Activated T-helper 1 cell treated with anti-CD3 and anti-CD28 coated beads, Interleukin-12 subunit alpha, Interleukin-12 subunit beta, Interleukin-2, Interleukin-4 antibody, amounts not matched to agents 30 ng/mL and 10 ng/mL and 1 ng/mL, durations not matched to agents 14 hours and 24 hours and 36 hours (primary cell): ENCODE data around the gene BMP8A. TPM values are rescaled to one million over a fixed set of nuclear protein-coding genes. Genes with fewer than 3 reads are reported as not detected.

ENCODE experiments used
- DNase-seq: peaks from one replicate; pipeline ENCODE4 v3.0.0; 2021; ENCODE audit warnings: low spot score
- H3K27ac Mint-ChIP-seq: one replicate; pipeline ENCODE4 v1.8.0; 2021; ENCODE audit warnings: mild to moderate bottlenecking, mixed read lengths
- H3K27me3 Mint-ChIP-seq: one replicate; pipeline ENCODE4 v1.8.0; 2022; ENCODE audit warnings: mild to moderate bottlenecking, moderate library complexity, mixed read lengths; ENCODE audit not compliant: insufficient read depth
- H3K36me3 Mint-ChIP-seq: one replicate; pipeline ENCODE4 v1.8.0; 2021; ENCODE audit warnings: low read depth, mixed read lengths
- H3K4me1 Mint-ChIP-seq: one replicate; pipeline ENCODE4 v1.8.0; 2021; ENCODE audit warnings: low read depth, mixed read lengths
- H3K4me3 Mint-ChIP-seq: one replicate; pipeline ENCODE4 v1.8.0; 2021; ENCODE audit warnings: mild to moderate bottlenecking, moderate library complexity, mixed read lengths
- H3K9me3 Mint-ChIP-seq: one replicate; pipeline ENCODE4 v1.8.0; 2021; ENCODE audit warnings: mixed read lengths
- intact Hi-C: fragments of 100-400 bp; cut with micrococcal nuclease; formaldehyde crosslinking; loops from one replicate; pipeline ENCODE4 v1.15.1; 2024
- total RNA-seq: library from RNA; stranded (reverse); gene quantifications from 2 replicates; pipeline ENCODE4 v1.2.3, GENCODE V29; 2022

The BMP8A gene
- total RNA-seq, 1 donor from 2014 or later = not detected

GRCh38 chr1:39528082-39528481 lies 36.6 kb downstream of the BMP8A start:
- Mint-ChIP-seq H3K27ac (no peak overlapping the region), H3K36me3 (peaks cover 13% of the 10 kb centered on the region), H3K9me3 (no peaks in the 10 kb centered on the region), H3K4me1 (peaks cover 8% of the 10 kb centered on the region), H3K27me3 (no peaks in the 10 kb centered on the region), H3K4me3 (no peak overlapping the region)
- DNase-seq = no peak
- intact Hi-C loops = no loop called here

- no peak overlapping the region for H3K27ac Mint-ChIP-seq
- H3K4me1 Mint-ChIP-seq = peaks cover 8% of the 10 kb centered on the region
- peaks cover 13% of the 10 kb centered on the region for H3K36me3 Mint-ChIP-seq
- no peak overlapping the region for H3K4me3 Mint-ChIP-seq
- H3K27me3 Mint-ChIP-seq = no peaks in the 10 kb centered on the region
- DNase-seq = no peak
- H3K9me3 Mint-ChIP-seq = no peaks in the 10 kb centered on the region
- intact Hi-C loops = no loop called here
Measured at GRCh38 chr1:39529901-39530535, 38.6 kb downstream of the BMP8A start.

- no peak overlapping the region for H3K27ac Mint-ChIP-seq
- H3K36me3 Mint-ChIP-seq = peaks cover 13% of the 10 kb centered on the region
Measured at GRCh38 chr1:39531526-39531925, 40.1 kb downstream of the BMP8A start.

GRCh38 chr1:39533442-39533841 lies 42.0 kb downstream of the BMP8A start:
- no peaks in the 10 kb centered on the region for H3K27me3 Mint-ChIP-seq
- no peaks in the 10 kb centered on the region for H3K9me3 Mint-ChIP-seq
- H3K36me3 Mint-ChIP-seq = peaks cover 14% of the 10 kb centered on the region
- intact Hi-C loops = no loop called here
- H3K4me1 Mint-ChIP-seq = no peaks in the 10 kb centered on the region
- DNase-seq = no peak
- no peak overlapping the region for H3K4me3 Mint-ChIP-seq
- no peak overlapping the region for H3K27ac Mint-ChIP-seq

More at GRCh38 chr1:39531526-39531925, 40.1 kb downstream of the BMP8A start:
- no peak for DNase-seq
- intact Hi-C loops = no loop called here
- Mint-ChIP-seq H3K4me3 (no peak overlapping the region), H3K27me3 (no peaks in the 10 kb centered on the region), H3K9me3 (no peaks in the 10 kb centered on the region), H3K4me1 (no peaks in the 10 kb centered on the region)

GRCh38 chr1:39538531-39539251 lies 47.3 kb downstream of the BMP8A start:
- no peak overlapping the region for H3K4me3 Mint-ChIP-seq
- peaks cover 7% of the 10 kb centered on the region for H3K4me1 Mint-ChIP-seq
- intact Hi-C loops = loop anchor here (1.0 to 5.0 kb wide), 3 partner anchors 46 to 440 kb away; partner anchors contain the start of gene BMP8A
- no peaks in the 10 kb centered on the region for H3K9me3 Mint-ChIP-seq
- no peak overlapping the region for H3K27ac Mint-ChIP-seq
- no peaks in the 10 kb centered on the region for H3K27me3 Mint-ChIP-seq
- DNase-seq = no peak
- peaks cover 13% of the 10 kb centered on the region for H3K36me3 Mint-ChIP-seq

- intact Hi-C loops = loop anchor here (1.0 to 5.0 kb wide), 3 partner anchors 47 to 441 kb away; partner anchors contain the start of gene BMP8A
- Mint-ChIP-seq H3K27ac (no peak overlapping the region), H3K36me3 (peaks cover 13% of the 10 kb centered on the region), H3K9me3 (no peaks in the 10 kb centered on the region), H3K27me3 (no peaks in the 10 kb centered on the region), H3K4me1 (peaks cover 7% of the 10 kb centered on the region), H3K4me3 (no peak overlapping the region)
- DNase-seq = peak; percentile 24
Measured at GRCh38 chr1:39539252-39539790, 47.9 kb downstream of the BMP8A start.

GRCh38 chr1:39540504-39541031 lies 49.1 kb downstream of the BMP8A start:
- intact Hi-C loops = no loop called here
- Mint-ChIP-seq H3K27me3 (no peaks in the 10 kb centered on the region), H3K4me1 (peaks cover 7% of the 10 kb centered on the region), H3K36me3 (peaks cover 18% of the 10 kb centered on the region), H3K4me3 (no peak overlapping the region), H3K9me3 (no peaks in the 10 kb centered on the region), H3K27ac (no peak overlapping the region)
- DNase-seq = no peak

- Mint-ChIP-seq H3K4me1 (peaks cover 7% of the 10 kb centered on the region), H3K4me3 (no peak overlapping the region), H3K27ac (no peak overlapping the region), H3K27me3 (no peaks in the 10 kb centered on the region), H3K9me3 (no peaks in the 10 kb centered on the region), H3K36me3 (peaks cover 26% of the 10 kb centered on the region)
- intact Hi-C loops = no loop called here
- DNase-seq = no peak
Measured at GRCh38 chr1:39542924-39543323, 51.5 kb downstream of the BMP8A start.

- Mint-ChIP-seq H3K27me3 (no peaks in the 10 kb centered on the region), H3K36me3 (peaks cover 24% of the 10 kb centered on the region), H3K4me1 (no peaks in the 10 kb centered on the region), H3K4me3 (no peak overlapping the region), H3K27ac (no peak overlapping the region), H3K9me3 (no peaks in the 10 kb centered on the region)
- intact Hi-C loops = no loop called here
- DNase-seq = no peak
Measured at GRCh38 chr1:39544327-39544726, 52.9 kb downstream of the BMP8A start.

GRCh38 chr1:39545531-39545930 lies 54.1 kb downstream of the BMP8A start:
- no peak overlapping the region for H3K27ac Mint-ChIP-seq
- H3K27me3 Mint-ChIP-seq = no peaks in the 10 kb centered on the region
- intact Hi-C loops = no loop called here
- H3K9me3 Mint-ChIP-seq = no peaks in the 10 kb centered on the region
- H3K4me3 Mint-ChIP-seq = no peak overlapping the region
- peaks cover 23% of the 10 kb centered on the region for H3K36me3 Mint-ChIP-seq
- DNase-seq = no peak
- H3K4me1 Mint-ChIP-seq = no peaks in the 10 kb centered on the region

- no peak for DNase-seq
- no peaks in the 10 kb centered on the region for H3K4me1 Mint-ChIP-seq
- H3K27me3 Mint-ChIP-seq = no peaks in the 10 kb centered on the region
- intact Hi-C loops = no loop called here
- no peak overlapping the region for H3K27ac Mint-ChIP-seq
- no peaks in the 10 kb centered on the region for H3K9me3 Mint-ChIP-seq
- peaks cover 10% of the 10 kb centered on the region for H3K36me3 Mint-ChIP-seq
- no peak overlapping the region for H3K4me3 Mint-ChIP-seq
Measured at GRCh38 chr1:39554277-39554676, 62.8 kb downstream of the BMP8A start.

GRCh38 chr1:39561279-39561678 lies 69.8 kb downstream of the BMP8A start:
- no peak for DNase-seq
- Mint-ChIP-seq H3K9me3 (no peaks in the 10 kb centered on the region), H3K4me1 (peaks cover 2% of the 10 kb centered on the region), H3K36me3 (peaks cover 53% of the 10 kb centered on the region), H3K27ac (peak overlapping the region; percentile 21), H3K4me3 (no peak overlapping the region), H3K27me3 (no peaks in the 10 kb centered on the region)
- intact Hi-C loops = no loop called here

- DNase-seq = no peak
Measured at GRCh38 chr1:39562886-39563285, 71.5 kb downstream of the BMP8A start.

More at GRCh38 chr1:39562886-39563285, 71.5 kb downstream of the BMP8A start:
- peaks cover 69% of the 10 kb centered on the region for H3K36me3 Mint-ChIP-seq
- no peaks in the 10 kb centered on the region for H3K27me3 Mint-ChIP-seq
- no peaks in the 10 kb centered on the region for H3K9me3 Mint-ChIP-seq
- no peak overlapping the region for H3K27ac Mint-ChIP-seq
- H3K4me3 Mint-ChIP-seq = no peak overlapping the region
- peaks cover 6% of the 10 kb centered on the region for H3K4me1 Mint-ChIP-seq
- intact Hi-C loops = no loop called here
